ENCODE data around the gene MYD88.

DNA sequence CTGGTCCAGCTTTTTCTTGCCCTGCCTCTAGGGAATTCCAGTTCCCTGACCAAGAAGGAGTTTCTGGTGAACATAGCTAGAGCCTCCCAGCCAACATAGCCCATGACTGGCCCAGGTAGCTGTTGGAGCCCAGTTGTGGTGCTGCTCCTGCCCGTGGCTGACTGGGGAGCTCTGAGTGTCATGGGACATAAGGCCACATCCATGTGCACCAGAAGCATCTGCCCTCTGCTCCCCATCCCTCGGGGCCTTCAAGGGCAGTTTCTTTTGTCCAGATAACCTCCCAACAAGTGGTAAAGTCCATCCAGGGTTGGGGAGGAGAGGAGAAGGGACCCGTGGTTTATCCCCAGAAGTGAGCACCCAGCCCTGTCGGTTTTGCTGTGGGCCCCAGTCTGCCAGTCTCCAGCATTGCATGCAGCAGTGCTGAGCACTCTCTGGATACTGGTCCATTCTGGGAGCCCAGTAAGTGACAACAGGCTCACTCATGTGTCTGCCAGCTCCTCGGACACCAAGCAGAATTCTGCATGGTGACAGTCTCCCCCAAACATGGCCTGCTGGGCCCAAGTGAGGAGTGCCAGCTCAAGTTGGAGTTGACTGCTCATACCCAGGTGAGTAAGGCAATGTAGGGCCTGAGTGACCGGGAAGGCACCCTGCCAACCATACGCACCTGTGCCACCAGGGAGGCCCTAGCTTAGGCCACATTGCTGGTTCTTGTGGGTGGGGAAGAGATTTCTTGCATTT, 30.4 kb upstream of the MYD88 start:
- TF ChIP-seq, protein P1, sequence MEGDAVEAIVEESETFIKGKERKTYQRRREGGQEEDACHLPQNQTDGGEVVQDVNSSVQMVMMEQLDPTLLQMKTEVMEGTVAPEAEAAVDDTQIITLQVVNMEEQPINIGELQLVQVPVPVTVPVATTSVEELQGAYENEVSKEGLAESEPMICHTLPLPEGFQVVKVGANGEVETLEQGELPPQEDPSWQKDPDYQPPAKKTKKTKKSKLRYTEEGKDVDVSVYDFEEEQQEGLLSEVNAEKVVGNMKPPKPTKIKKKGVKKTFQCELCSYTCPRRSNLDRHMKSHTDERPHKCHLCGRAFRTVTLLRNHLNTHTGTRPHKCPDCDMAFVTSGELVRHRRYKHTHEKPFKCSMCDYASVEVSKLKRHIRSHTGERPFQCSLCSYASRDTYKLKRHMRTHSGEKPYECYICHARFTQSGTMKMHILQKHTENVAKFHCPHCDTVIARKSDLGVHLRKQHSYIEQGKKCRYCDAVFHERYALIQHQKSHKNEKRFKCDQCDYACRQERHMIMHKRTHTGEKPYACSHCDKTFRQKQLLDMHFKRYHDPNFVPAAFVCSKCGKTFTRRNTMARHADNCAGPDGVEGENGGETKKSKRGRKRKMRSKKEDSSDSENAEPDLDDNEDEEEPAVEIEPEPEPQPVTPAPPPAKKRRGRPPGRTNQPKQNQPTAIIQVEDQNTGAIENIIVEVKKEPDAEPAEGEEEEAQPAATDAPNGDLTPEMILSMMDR (optimal IDR thresholded peaks at IDR 0.05 in 1 of 3, IDR thresholded peaks at IDR 0.05 in 1 of 3, conservative IDR thresholded peaks at IDR 0.05 in 1 of 3; ENCODE audit: extremely low read depth in 1 of 3, insufficient read depth in 2 of 3, low read length in 3 of 3): no peak
- no peak for TF ChIP-seq EZH2 (IDR thresholded peaks at IDR 0.05; ENCODE audit: low read length)
